WTC11 (cell line): ENCODE data around the gene WBP4. TPM values are rescaled to one million over a fixed set of nuclear protein-coding genes. Genes with fewer than 3 reads are reported as not detected.

Experiments
- ATAC-seq: fragments of 200-7000 bp; cut with Tn5 transposase; 2 replicates; pipeline ENCODE4 v1.10.0; 2021; ENCODE audit warnings: mild to moderate bottlenecking, moderate library complexity
- CTCF ChIA-PET: fragments of 300-600 bp; sonication (Branson Sonifier 250); formaldehyde crosslinking; loops from one replicate; lab custom pipeline; 2021; ENCODE audit warnings: antibody characterized with exemption; lab: Charles Lee
- POLR2A ChIA-PET: fragments of 350-600 bp; sonication (Branson Sonifier 250); formaldehyde crosslinking; loops from one replicate; lab custom pipeline; 2021; ENCODE audit warnings: antibody characterized with exemption; lab: Charles Lee
- DNase-seq: peaks from one replicate; pipeline ENCODE4 v3.0.0; 2021; ENCODE audit warnings: low spot score
- H3K27ac Mint-ChIP-seq: 2 replicates; pipeline ENCODE4 v1.8.0; 2021; ENCODE audit warnings: mixed read lengths
- H3K27me3 Mint-ChIP-seq: 2 replicates; pipeline ENCODE4 v1.8.0; 2021; ENCODE audit warnings: low read depth, mild to moderate bottlenecking, moderate library complexity, mixed read lengths
- H3K36me3 Mint-ChIP-seq: 2 replicates; pipeline ENCODE4 v1.8.0; 2021; ENCODE audit warnings: mixed read lengths
- H3K4me1 Mint-ChIP-seq: 2 replicates; pipeline ENCODE4 v1.8.0; 2022; ENCODE audit warnings: mixed read lengths
- H3K4me3 Mint-ChIP-seq: 2 replicates; pipeline ENCODE4 v1.8.0; 2021; ENCODE audit warnings: mild to moderate bottlenecking, moderate library complexity, mixed read lengths
- H3K9me3 Mint-ChIP-seq: 2 replicates; pipeline ENCODE4 v1.8.0; 2021; ENCODE audit warnings: mixed read lengths
- ATF1 ChIP-seq: sonication (generic); formaldehyde crosslinking; IDR thresholded peaks from 2 replicates; pipeline ENCODE4 v1.8.1; 2023; ENCODE audit warnings: mild to moderate bottlenecking, moderate library complexity, missing genetic modification reagents
- E2F5 ChIP-seq: sonication (generic); formaldehyde crosslinking; IDR thresholded peaks from 2 replicates; pipeline ENCODE4 v1.8.1; 2022; ENCODE audit warnings: mild to moderate bottlenecking, moderate library complexity, missing genetic modification reagents
- ESRRA ChIP-seq: sonication (generic); formaldehyde crosslinking; IDR thresholded peaks from 2 replicates; pipeline ENCODE4 v1.8.1; 2022; ENCODE audit warnings: mild to moderate bottlenecking, missing genetic modification reagents, borderline replicate concordance
- FOXJ3 ChIP-seq: sonication (generic); formaldehyde crosslinking; IDR thresholded peaks from 2 replicates; pipeline ENCODE4 v1.9.0; 2021; ENCODE audit warnings: missing genetic modification reagents, mild to moderate bottlenecking, borderline replicate concordance
- GRHL2 ChIP-seq: fragments of 250-450 bp; sonication (Bioruptor Pico); IDR thresholded peaks from 2 replicates; pipeline ENCODE4 v1.8.0; 2022; ENCODE audit warnings: mild to moderate bottlenecking, moderate library complexity; ENCODE audit not compliant: insufficient replicate concordance, severe bottlenecking
- IRF1 ChIP-seq: sonication (generic); formaldehyde crosslinking; IDR thresholded peaks from 2 replicates; pipeline ENCODE4 v1.8.0; 2023; ENCODE audit warnings: missing genetic modification reagents
- JUN ChIP-seq: sonication (generic); formaldehyde crosslinking; IDR thresholded peaks from 2 replicates; pipeline ENCODE4 v1.8.0; 2023; ENCODE audit warnings: mild to moderate bottlenecking, missing genetic modification reagents
- PRDM15 ChIP-seq: sonication (generic); formaldehyde crosslinking; IDR thresholded peaks from 2 replicates; pipeline ENCODE4 v1.8.0; 2022; ENCODE audit warnings: missing genetic modification reagents
- SMAD3 ChIP-seq: sonication (generic); formaldehyde crosslinking; IDR thresholded peaks from 2 replicates; pipeline ENCODE4 v1.8.0; 2022; ENCODE audit warnings: missing genetic modification reagents, mild to moderate bottlenecking, borderline replicate concordance
- ZNF121 ChIP-seq: sonication (generic); formaldehyde crosslinking; IDR thresholded peaks from 2 replicates; pipeline ENCODE4 v1.8.0; 2023; ENCODE audit warnings: missing genetic modification reagents
- ZNF219 ChIP-seq: sonication (generic); formaldehyde crosslinking; IDR thresholded peaks from 2 replicates; pipeline ENCODE4 v1.8.0; 2023; ENCODE audit warnings: missing genetic modification reagents, mild to moderate bottlenecking, borderline replicate concordance
- ZNF396 ChIP-seq: fragments of 250-450 bp; sonication (Bioruptor Pico); IDR thresholded peaks from 2 replicates; pipeline ENCODE4 v1.8.0; 2021; ENCODE audit warnings: mild to moderate bottlenecking, moderate library complexity, borderline replicate concordance
- total RNA-seq: library from RNA; stranded (reverse); gene quantifications from 3 replicates; pipeline ENCODE4 v1.2.3, GENCODE V29; 2021
- TF ChIP-seq, protein P1 (sequence below): fragments of 200-600 bp; IDR thresholded peaks from 2 replicates; pipeline ENCODE4 v1.8.0; 2022; ENCODE audit warnings: antibody characterized with exemption
- TF ChIP-seq, protein P2 (sequence below): sonication (generic); formaldehyde crosslinking; IDR thresholded peaks from 2 replicates; pipeline ENCODE4 v1.8.1; 2022; ENCODE audit warnings: low read depth, missing genetic modification reagents, borderline replicate concordance
- TF ChIP-seq, protein P3 (sequence below): sonication (generic); formaldehyde crosslinking; IDR thresholded peaks from 2 replicates; pipeline ENCODE4 v1.8.0; 2022; ENCODE audit warnings: mild to moderate bottlenecking, missing genetic modification reagents
- TF ChIP-seq, protein P4 (sequence below): fragments of 250-450 bp; sonication (Bioruptor Pico); IDR thresholded peaks from 2 replicates; pipeline ENCODE4 v1.9.0; 2021; ENCODE audit warnings: mild to moderate bottlenecking, borderline replicate concordance
- TF ChIP-seq, protein P5 (sequence below): fragments of 250-450 bp; sonication (Bioruptor Pico); IDR thresholded peaks from 2 replicates; pipeline ENCODE4 v2.1.2; 2022; ENCODE audit warnings: mild to moderate bottlenecking, moderate library complexity

WBP4 gene
- total RNA-seq, 1 experiment from 2014 or later = 9.6 TPM

DNA sequence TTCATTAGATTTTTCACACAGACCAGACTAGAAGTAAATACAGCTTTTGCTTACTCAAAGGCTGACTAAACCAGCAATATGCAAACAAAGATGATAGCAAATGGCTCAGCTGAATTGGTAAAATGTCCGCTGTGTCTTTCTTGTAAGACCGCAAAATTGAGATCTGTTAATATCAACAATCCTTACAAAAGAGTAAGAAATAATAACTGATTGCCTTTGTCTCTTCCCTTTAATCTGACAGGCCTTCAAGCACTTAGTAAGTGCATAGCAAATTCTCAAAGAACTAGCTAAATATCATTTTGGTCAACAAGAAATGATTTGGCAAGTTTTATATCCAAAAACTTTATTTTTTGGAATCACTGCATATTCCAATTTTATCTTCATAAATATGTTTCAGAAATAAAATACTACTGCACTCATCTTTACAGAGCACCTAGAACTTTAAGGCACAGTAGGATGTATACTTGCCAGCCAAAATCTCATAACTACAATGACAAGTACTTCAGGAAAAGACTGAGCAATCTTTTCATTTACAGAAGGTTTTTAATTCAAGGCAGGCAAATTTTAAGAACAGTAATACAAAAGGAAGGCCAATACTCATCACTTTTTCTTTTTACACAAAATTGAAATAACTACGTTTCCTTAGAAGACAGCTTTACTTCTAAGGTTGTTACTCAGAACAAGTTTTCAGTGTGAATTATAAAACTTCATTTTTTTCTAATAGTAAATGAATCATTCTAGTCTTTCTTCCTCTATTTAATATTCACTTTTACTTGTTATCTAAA lies 43.3 kb upstream of the WBP4 start:
- DNase-seq = no peak
- Mint-ChIP-seq H3K4me1 (peaks cover 59% of the 10 kb centered on the region), H3K27me3 (no peaks in the 10 kb centered on the region), H3K36me3 (no peaks in the 10 kb centered on the region), H3K27ac (no peak overlapping the region), H3K9me3 (no peaks in the 10 kb centered on the region), H3K4me3 (no peak overlapping the region)
- POLR2A ChIA-PET = no interaction called here
- ATAC-seq = no peak
- CTCF ChIA-PET = no interaction called here
- TF ChIP-seq, protein P1, sequence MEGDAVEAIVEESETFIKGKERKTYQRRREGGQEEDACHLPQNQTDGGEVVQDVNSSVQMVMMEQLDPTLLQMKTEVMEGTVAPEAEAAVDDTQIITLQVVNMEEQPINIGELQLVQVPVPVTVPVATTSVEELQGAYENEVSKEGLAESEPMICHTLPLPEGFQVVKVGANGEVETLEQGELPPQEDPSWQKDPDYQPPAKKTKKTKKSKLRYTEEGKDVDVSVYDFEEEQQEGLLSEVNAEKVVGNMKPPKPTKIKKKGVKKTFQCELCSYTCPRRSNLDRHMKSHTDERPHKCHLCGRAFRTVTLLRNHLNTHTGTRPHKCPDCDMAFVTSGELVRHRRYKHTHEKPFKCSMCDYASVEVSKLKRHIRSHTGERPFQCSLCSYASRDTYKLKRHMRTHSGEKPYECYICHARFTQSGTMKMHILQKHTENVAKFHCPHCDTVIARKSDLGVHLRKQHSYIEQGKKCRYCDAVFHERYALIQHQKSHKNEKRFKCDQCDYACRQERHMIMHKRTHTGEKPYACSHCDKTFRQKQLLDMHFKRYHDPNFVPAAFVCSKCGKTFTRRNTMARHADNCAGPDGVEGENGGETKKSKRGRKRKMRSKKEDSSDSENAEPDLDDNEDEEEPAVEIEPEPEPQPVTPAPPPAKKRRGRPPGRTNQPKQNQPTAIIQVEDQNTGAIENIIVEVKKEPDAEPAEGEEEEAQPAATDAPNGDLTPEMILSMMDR = no peak
- TF ChIP-seq SMAD3 (CRISPR knock-in tag) (no peak), JUN (CRISPR knock-in tag) (no peak), ZNF219 (CRISPR knock-in tag) (no peak), ZNF121 (CRISPR knock-in tag) (no peak), PRDM15 (no peak), ZNF396 (CRISPR knock-in tag) (no peak), E2F5 (CRISPR knock-in tag) (no peak), GRHL2 (CRISPR knock-in tag) (no peak), ATF1 (no peak), ESRRA (CRISPR knock-in tag) (no peak), FOXJ3 (no peak), IRF1 (CRISPR knock-in tag) (no peak)
- TF ChIP-seq, protein P2, sequence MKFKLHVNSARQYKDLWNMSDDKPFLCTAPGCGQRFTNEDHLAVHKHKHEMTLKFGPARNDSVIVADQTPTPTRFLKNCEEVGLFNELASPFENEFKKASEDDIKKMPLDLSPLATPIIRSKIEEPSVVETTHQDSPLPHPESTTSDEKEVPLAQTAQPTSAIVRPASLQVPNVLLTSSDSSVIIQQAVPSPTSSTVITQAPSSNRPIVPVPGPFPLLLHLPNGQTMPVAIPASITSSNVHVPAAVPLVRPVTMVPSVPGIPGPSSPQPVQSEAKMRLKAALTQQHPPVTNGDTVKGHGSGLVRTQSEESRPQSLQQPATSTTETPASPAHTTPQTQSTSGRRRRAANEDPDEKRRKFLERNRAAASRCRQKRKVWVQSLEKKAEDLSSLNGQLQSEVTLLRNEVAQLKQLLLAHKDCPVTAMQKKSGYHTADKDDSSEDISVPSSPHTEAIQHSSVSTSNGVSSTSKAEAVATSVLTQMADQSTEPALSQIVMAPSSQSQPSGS = no peak
- TF ChIP-seq, protein P3, sequence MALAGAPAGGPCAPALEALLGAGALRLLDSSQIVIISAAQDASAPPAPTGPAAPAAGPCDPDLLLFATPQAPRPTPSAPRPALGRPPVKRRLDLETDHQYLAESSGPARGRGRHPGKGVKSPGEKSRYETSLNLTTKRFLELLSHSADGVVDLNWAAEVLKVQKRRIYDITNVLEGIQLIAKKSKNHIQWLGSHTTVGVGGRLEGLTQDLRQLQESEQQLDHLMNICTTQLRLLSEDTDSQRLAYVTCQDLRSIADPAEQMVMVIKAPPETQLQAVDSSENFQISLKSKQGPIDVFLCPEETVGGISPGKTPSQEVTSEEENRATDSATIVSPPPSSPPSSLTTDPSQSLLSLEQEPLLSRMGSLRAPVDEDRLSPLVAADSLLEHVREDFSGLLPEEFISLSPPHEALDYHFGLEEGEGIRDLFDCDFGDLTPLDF (CRISPR knock-in tag) = no peak
- TF ChIP-seq, protein P4, sequence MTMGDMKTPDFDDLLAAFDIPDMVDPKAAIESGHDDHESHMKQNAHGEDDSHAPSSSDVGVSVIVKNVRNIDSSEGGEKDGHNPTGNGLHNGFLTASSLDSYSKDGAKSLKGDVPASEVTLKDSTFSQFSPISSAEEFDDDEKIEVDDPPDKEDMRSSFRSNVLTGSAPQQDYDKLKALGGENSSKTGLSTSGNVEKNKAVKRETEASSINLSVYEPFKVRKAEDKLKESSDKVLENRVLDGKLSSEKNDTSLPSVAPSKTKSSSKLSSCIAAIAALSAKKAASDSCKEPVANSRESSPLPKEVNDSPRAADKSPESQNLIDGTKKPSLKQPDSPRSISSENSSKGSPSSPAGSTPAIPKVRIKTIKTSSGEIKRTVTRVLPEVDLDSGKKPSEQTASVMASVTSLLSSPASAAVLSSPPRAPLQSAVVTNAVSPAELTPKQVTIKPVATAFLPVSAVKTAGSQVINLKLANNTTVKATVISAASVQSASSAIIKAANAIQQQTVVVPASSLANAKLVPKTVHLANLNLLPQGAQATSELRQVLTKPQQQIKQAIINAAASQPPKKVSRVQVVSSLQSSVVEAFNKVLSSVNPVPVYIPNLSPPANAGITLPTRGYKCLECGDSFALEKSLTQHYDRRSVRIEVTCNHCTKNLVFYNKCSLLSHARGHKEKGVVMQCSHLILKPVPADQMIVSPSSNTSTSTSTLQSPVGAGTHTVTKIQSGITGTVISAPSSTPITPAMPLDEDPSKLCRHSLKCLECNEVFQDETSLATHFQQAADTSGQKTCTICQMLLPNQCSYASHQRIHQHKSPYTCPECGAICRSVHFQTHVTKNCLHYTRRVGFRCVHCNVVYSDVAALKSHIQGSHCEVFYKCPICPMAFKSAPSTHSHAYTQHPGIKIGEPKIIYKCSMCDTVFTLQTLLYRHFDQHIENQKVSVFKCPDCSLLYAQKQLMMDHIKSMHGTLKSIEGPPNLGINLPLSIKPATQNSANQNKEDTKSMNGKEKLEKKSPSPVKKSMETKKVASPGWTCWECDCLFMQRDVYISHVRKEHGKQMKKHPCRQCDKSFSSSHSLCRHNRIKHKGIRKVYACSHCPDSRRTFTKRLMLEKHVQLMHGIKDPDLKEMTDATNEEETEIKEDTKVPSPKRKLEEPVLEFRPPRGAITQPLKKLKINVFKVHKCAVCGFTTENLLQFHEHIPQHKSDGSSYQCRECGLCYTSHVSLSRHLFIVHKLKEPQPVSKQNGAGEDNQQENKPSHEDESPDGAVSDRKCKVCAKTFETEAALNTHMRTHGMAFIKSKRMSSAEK (CRISPR knock-in tag) = no peak
- TF ChIP-seq, protein P5, sequence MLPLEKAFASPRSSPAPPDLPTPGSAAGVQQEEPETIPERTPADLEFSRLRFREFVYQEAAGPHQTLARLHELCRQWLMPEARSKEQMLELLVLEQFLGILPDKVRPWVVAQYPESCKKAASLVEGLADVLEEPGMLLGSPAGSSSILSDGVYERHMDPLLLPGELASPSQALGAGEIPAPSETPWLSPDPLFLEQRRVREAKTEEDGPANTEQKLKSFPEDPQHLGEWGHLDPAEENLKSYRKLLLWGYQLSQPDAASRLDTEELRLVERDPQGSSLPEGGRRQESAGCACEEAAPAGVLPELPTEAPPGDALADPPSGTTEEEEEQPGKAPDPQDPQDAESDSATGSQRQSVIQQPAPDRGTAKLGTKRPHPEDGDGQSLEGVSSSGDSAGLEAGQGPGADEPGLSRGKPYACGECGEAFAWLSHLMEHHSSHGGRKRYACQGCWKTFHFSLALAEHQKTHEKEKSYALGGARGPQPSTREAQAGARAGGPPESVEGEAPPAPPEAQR (CRISPR knock-in tag) = no peak
